Activated naive CD8-positive, alpha-beta T cell (primary cell): ENCODE results near the gene NHLH1.
A peak's percentile ranks its signal among the peaks of the same experiment; 100 is the strongest.

ENCODE experiments used
- H3K27ac Mint-ChIP-seq: one replicate; pipeline ENCODE4 v1.8.0; 2021; ENCODE audit warnings: mixed read lengths
- H3K27me3 Mint-ChIP-seq: one replicate; pipeline ENCODE4 v1.8.0; 2021; ENCODE audit warnings: mixed read lengths
- H3K36me3 Mint-ChIP-seq: one replicate; pipeline ENCODE4 v1.8.0; 2021; ENCODE audit warnings: mixed read lengths
- H3K4me1 Mint-ChIP-seq: one replicate; pipeline ENCODE4 v1.8.0; 2021; ENCODE audit warnings: low read depth, mixed read lengths
- H3K4me3 Mint-ChIP-seq: one replicate; pipeline ENCODE4 v1.8.0; 2021; ENCODE audit warnings: mild to moderate bottlenecking, mixed read lengths
- H3K9me3 Mint-ChIP-seq: one replicate; pipeline ENCODE4 v1.8.0; 2021; ENCODE audit warnings: low read depth, mixed read lengths

Gene NHLH1

GRCh38 chr1:160408864-160409263 is 42.0 kb downstream of the NHLH1 start:
- no peaks in the 10 kb centered on the region for H3K36me3 Mint-ChIP-seq
- H3K27ac Mint-ChIP-seq: no peak overlapping the region
- no peaks in the 10 kb centered on the region for H3K27me3 Mint-ChIP-seq

DNA sequence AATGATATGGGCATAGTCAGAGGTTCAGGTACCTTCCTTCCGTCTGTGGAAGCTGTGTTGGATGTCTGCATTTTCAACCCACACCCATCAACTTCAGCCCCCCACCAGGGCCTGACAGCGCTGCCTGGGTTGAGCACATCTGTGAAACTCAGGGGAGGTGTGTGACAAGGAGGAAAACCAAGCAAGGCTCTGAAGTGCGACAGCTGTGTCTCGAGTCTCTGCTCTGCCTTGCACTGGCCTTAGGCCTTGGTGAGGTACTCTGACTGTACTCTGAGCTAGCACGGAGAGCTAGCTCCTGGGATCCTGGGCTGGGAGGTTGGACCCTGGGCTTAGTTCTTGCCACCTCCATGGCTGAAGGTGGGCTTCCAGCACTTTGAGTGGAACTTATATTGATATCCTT is 42.6 kb downstream of the NHLH1 start:
- Mint-ChIP-seq H3K4me1 (no peaks in the 10 kb centered on the region), H3K27ac (no peak overlapping the region), H3K9me3 (no peaks in the 10 kb centered on the region), H3K4me3 (no peak overlapping the region), H3K27me3 (no peaks in the 10 kb centered on the region), H3K36me3 (no peaks in the 10 kb centered on the region)

More at GRCh38 chr1:160408864-160409263, 42.0 kb downstream of the NHLH1 start:
- Mint-ChIP-seq H3K4me3 (no peak overlapping the region), H3K4me1 (no peaks in the 10 kb centered on the region), H3K9me3 (no peaks in the 10 kb centered on the region)

DNA sequence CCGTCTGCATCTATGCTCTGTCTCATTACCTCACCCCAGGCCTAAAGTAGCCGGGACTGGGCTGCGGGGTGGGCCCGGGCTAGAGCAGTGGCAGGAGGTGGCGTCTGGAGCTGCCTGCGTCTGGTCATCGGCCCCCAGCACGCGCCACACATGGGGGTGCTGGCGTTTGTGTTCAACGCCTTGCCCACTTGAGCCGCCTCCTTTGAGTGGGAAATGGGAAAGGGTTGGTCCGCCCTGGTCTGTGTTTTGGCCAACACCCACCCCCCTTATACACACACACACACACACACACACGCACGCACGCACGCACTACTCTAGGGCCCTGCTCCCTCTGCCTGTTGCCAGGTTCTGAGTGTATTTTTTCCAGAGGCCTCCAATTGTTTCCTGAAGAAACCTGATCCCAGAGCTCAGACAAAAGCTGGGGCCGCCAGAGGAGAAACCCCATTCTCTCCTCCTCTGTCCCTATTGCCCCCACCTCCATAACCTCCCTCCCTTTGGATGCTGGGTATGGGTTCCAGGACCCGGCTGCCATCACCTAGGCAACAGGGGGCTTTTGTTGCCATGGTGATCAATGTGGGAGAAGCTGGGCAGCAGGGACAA is 43.6 kb downstream of the NHLH1 start:
- Mint-ChIP-seq H3K4me1 (no peaks in the 10 kb centered on the region), H3K36me3 (no peaks in the 10 kb centered on the region), H3K27me3 (no peaks in the 10 kb centered on the region), H3K27ac (no peak overlapping the region), H3K9me3 (no peaks in the 10 kb centered on the region), H3K4me3 (no peak overlapping the region)

DNA sequence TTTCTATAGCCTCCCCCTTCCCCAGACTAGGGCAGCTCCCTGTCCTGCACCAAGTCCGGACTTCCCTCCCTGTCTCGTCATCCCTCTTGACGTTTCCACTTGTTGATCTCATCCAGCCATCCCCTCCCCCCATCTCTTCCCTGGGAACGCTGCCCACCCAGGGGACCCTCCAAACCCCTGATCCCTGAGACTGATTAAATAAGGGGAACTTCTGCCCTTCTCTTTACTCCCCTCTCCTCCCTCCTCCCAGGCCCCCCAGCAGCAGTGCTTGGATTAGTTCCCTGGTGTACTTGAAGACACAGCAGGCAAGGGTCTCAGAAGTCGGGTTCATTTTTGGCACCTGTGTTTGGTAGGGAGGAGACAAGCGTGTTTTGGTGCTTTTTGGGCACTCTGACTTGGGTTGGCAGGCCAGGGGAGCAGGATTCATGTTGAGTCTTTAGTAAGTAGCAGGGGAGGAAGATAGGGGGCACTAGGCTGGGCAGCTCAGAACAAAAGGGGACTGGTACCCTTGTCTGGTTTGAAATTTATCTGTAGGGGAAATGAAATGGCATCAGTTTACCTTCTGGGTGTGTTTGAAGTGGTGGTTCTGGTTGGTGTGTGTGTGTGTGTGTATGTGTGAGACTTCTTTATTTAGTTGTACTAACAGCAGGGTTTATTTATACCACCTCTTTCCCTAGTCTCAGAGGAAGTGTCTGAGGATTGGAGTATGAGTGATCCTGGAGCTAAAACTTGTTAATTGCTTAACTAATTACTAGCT is 44.6 kb downstream of the NHLH1 start:
- Mint-ChIP-seq H3K36me3 (no peaks in the 10 kb centered on the region), H3K27ac (no peak overlapping the region), H3K9me3 (no peaks in the 10 kb centered on the region), H3K4me1 (no peaks in the 10 kb centered on the region), H3K27me3 (no peaks in the 10 kb centered on the region), H3K4me3 (no peak overlapping the region)

GRCh38 chr1:160412028-160412362 is 45.1 kb downstream of the NHLH1 start:
- H3K27ac Mint-ChIP-seq: no peak overlapping the region
- no peaks in the 10 kb centered on the region for H3K27me3 Mint-ChIP-seq
- H3K4me1 Mint-ChIP-seq: no peaks in the 10 kb centered on the region

GRCh38 chr1:160413716-160414115 is 46.8 kb downstream of the NHLH1 start:
- Mint-ChIP-seq H3K4me1 (no peaks in the 10 kb centered on the region), H3K36me3 (no peaks in the 10 kb centered on the region), H3K9me3 (no peaks in the 10 kb centered on the region), H3K27me3 (no peaks in the 10 kb centered on the region), H3K27ac (no peak overlapping the region), H3K4me3 (no peak overlapping the region)

More at GRCh38 chr1:160412028-160412362, 45.1 kb downstream of the NHLH1 start:
- H3K9me3 Mint-ChIP-seq: no peaks in the 10 kb centered on the region
- no peaks in the 10 kb centered on the region for H3K36me3 Mint-ChIP-seq
- no peak overlapping the region for H3K4me3 Mint-ChIP-seq

DNA sequence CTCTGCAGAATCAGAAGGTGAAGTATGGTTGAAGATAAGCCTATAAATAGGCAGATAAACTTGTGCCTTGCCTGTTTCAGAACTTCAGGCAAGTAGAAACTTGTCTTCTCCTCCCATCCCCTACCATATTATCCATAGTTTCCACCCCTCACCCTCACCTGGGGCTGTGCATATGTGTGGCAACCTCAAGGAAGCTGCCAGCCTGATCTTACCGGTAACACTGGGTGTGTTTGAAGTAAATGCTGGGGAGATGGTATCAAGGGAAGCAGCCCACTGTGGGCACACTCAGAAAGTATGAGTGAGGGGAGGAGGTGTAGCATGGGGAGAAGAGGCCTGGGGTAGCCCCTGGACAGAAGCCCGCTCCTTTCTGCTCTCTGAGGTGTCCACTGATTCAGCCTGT is 48.0 kb downstream of the NHLH1 start:
- Mint-ChIP-seq H3K27ac (no peak overlapping the region), H3K4me3 (no peak overlapping the region), H3K27me3 (no peaks in the 10 kb centered on the region), H3K4me1 (no peaks in the 10 kb centered on the region), H3K36me3 (no peaks in the 10 kb centered on the region), H3K9me3 (no peaks in the 10 kb centered on the region)

- no peak overlapping the region for H3K4me3 Mint-ChIP-seq
- no peaks in the 10 kb centered on the region for H3K27me3 Mint-ChIP-seq
- H3K36me3 Mint-ChIP-seq: no peaks in the 10 kb centered on the region
- no peak overlapping the region for H3K27ac Mint-ChIP-seq
- no peaks in the 10 kb centered on the region for H3K9me3 Mint-ChIP-seq
- no peaks in the 10 kb centered on the region for H3K4me1 Mint-ChIP-seq
Measured at GRCh38 chr1:160415696-160416290, 48.9 kb downstream of the NHLH1 start.

GRCh38 chr1:160416369-160416768 is 49.5 kb downstream of the NHLH1 start:
- Mint-ChIP-seq H3K27me3 (no peaks in the 10 kb centered on the region), H3K36me3 (no peaks in the 10 kb centered on the region), H3K9me3 (no peaks in the 10 kb centered on the region), H3K4me3 (no peak overlapping the region), H3K4me1 (no peaks in the 10 kb centered on the region), H3K27ac (no peak overlapping the region)

DNA sequence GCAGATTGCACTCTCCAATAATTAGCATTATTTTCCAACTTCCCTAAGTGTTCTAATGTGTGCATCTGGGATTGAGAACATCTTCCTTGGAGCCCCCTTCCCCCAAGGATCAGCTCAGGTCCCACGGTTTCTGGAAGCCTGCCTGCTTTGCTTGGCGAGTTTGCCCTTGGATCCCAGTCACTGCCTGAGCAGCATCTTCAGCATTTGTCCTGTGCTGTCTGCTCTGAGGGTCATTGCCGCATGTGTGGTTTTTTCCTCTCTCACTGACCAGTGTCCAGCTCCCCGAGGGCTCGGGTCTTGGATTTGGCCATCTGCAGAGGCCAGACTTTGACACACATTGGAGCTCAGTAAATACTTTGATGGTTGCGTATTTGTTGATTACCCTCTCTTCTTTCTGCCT is 51.6 kb downstream of the NHLH1 start:
- H3K4me1 Mint-ChIP-seq: no peaks in the 10 kb centered on the region
- no peaks in the 10 kb centered on the region for H3K36me3 Mint-ChIP-seq
- no peaks in the 10 kb centered on the region for H3K9me3 Mint-ChIP-seq
- H3K27me3 Mint-ChIP-seq: no peaks in the 10 kb centered on the region
- H3K27ac Mint-ChIP-seq: no peak overlapping the region
- no peak overlapping the region for H3K4me3 Mint-ChIP-seq

GRCh38 chr1:160419150-160419837 is 52.4 kb downstream of the NHLH1 start:
- no peaks in the 10 kb centered on the region for H3K36me3 Mint-ChIP-seq
- peak overlapping the region; percentile 50 for H3K27ac Mint-ChIP-seq
- H3K9me3 Mint-ChIP-seq: no peaks in the 10 kb centered on the region
- H3K27me3 Mint-ChIP-seq: no peaks in the 10 kb centered on the region
- H3K4me3 Mint-ChIP-seq: no peak overlapping the region
- H3K4me1 Mint-ChIP-seq: no peaks in the 10 kb centered on the region

- Mint-ChIP-seq H3K9me3 (no peaks in the 10 kb centered on the region), H3K27me3 (no peaks in the 10 kb centered on the region), H3K27ac (no peak overlapping the region), H3K4me3 (no peak overlapping the region), H3K4me1 (no peaks in the 10 kb centered on the region), H3K36me3 (no peaks in the 10 kb centered on the region)
Measured at GRCh38 chr1:160419838-160420169, 52.9 kb downstream of the NHLH1 start.

DNA sequence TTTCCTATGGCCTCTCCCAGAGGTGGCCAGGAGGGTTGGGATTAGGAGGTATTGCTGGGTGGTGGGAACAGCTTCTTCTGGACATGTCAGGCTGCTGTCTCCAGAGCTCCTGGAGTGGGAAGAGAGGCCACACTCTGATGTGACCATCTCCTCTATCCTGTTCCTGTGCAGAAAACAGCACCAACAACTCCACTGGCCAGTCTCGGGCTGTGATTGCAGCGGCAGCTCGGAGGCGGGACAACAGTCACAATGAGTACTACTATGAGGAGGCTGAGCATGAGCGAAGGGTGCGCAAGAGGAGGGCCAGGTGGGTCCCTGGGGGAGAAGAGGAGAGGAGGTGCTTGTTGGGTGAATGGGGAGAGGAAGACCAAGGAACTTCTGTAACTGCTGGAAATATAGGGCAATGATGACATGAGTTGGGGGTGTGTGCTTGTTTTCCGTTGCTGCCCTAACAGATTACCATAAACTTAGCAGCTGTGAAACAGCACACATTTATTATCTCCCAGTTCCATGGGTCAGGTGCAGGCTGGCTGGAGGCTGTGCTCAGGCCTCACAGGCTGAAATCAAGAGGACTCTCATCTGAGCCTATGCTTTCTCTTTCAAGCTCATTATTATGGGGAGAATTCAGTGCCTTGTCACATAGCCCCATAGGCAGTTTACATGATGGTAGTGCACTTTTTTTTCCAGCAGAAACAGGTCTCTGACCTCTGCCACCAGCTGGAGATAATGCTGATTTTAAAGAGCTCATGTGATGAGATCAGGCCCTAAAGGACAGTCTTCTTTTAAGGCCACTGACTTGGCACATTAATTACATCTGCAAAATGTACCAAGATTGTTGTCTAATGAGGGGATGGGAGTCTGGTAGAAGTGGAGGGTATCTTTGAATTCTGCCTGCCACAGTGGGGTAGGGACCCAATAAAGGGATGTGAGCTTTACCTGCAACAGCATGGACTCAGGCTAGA is 54.3 kb downstream of the NHLH1 start:
- Mint-ChIP-seq H3K27ac (no peak overlapping the region), H3K4me1 (no peaks in the 10 kb centered on the region), H3K4me3 (no peak overlapping the region), H3K9me3 (no peaks in the 10 kb centered on the region), H3K27me3 (no peaks in the 10 kb centered on the region), H3K36me3 (no peaks in the 10 kb centered on the region)

DNA sequence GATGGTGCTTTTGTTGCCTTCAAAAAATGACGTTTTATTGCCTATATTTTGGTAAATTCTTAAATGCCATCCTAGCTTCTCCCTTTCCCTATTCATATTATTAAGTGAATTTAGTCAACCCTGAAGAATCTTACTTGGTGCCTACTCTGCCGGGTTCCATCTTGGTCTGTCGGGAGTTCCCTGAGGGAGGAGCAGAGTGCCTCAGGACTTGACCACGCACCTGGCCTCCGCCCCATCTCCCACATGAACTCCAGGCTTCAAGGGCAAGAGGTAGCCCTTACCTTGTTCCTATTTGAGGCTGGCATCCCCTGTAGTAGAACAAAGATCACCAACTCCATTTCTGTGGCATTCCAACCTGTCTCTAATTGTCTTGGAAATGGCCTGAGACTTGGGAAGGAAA is 55.0 kb downstream of the NHLH1 start:
- Mint-ChIP-seq H3K27me3 (no peaks in the 10 kb centered on the region), H3K27ac (no peak overlapping the region), H3K9me3 (no peaks in the 10 kb centered on the region), H3K4me3 (no peak overlapping the region), H3K4me1 (peaks cover under 1% of the 10 kb centered on the region), H3K36me3 (no peaks in the 10 kb centered on the region)
